HL-60/S4 treated with phorbol 12-myristate 13-acetate at 8.2 ng/mL for 4 days and 3 days (cell line): ENCODE results near the gene TWNK.

Experiments
- in situ Hi-C: fragments of 300-500 bp; cut with MboI; formaldehyde crosslinking; loops from 2 replicates; pipeline ENCODE4 v1.15.0; 2022; ENCODE audit warnings: low sequenced_read_pairs

The TWNK gene

DNA sequence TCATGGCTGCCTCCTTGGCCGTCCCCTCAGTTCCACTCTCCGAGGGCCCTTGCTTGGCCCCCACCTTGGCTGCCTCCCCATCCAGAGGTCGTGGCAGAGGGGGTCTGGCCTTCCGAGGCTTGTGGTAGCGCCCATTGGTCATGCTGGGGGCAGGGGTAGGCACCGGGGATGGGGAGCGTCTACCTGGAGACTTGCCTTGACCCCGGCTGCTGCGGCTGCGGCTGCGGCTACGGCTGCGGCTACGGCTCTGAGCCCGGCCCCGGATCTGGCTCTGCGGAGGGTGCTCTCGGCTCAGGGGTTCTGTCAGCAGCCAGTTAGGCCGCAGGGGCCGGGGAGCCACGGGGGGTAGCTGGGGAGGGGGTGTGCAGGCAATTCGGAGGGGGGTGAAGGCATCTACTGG lies 23.0 kb downstream of the TWNK start:
- in situ Hi-C loops, result no loop called here

- in situ Hi-C loops, result no loop called here
These were observed 24.4 kb downstream of the TWNK start for GRCh38 chr10:101011517-101012423.

- in situ Hi-C loops, result no loop called here
These were observed 25.4 kb downstream of the TWNK start for GRCh38 chr10:101012525-101013364.

DNA sequence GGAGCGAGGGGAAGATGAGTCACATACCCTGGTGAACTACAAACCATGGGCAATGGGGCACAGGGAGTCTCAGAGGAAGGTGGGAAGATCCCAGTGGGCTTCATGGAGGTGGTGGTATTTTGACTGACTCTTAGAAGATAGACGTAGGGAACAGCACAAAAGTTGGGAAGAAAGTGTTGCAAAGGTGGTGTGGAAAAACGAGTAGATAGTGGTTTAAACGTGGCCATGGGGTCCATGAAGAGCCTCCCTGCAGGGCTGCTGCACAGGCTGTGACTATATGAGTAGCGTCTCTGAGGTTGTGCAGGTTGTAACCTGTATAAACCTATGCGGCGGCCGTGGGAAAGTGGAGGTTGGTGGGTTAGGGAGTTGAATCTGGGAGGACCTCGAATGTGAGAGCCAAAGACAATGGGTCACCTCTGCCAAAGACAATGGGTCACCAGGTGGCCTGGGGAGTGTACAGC lies 26.1 kb downstream of the TWNK start:
- in situ Hi-C loops, result no loop called here

GRCh38 chr10:101014230-101014884 lies 27.0 kb downstream of the TWNK start:
- in situ Hi-C loops, result no loop called here

DNA sequence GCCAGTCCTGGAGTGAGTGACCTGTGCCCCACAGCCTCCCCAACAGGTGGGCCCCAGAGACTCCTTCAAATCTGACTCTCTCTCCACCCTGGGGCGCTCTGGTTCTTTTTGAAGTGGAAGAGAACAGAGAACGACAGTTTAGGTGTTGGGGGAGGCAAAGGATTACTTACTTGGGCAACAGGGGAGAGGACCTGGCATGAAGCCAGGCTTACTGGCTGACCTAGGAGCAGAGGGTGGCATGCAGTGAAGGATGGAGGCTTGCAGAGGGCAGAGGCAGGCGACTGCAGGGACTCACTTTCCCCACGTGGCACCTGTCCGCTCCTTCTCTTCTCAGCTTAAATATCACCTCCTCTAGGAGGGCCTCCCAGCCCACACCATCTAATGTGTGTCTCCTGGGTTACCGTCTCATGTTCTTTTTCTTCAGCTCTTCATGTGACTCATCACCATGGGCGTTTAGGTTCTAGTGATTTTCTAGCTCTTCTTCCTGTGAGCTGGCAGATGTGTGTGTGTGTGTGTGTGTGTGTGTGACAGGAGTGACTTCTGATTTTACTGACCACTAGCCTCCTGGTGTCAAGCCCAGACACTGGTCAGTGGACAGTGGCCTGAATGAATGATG lies 27.7 kb downstream of the TWNK start:
- in situ Hi-C loops, result no loop called here

DNA sequence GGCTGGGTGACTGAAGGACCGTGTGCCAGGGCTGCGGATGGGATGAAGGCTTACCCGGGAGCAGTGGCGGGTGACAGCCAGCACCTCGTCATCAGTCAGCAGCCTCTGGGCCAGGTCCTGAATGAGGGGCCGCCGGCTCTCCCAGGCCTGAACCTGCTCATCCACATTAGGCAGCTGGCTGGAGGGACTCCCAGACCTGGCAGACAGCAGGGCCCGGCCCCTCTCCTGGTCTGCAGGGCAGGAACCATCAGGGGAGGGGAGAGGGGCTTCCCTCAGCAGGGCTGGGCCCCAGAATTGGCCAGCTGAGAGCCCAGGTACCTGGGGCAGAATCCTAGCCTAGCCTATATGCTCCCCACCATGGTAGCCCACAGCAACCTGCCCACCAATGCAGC lies 28.2 kb downstream of the TWNK start:
- in situ Hi-C loops, result no loop called here

DNA sequence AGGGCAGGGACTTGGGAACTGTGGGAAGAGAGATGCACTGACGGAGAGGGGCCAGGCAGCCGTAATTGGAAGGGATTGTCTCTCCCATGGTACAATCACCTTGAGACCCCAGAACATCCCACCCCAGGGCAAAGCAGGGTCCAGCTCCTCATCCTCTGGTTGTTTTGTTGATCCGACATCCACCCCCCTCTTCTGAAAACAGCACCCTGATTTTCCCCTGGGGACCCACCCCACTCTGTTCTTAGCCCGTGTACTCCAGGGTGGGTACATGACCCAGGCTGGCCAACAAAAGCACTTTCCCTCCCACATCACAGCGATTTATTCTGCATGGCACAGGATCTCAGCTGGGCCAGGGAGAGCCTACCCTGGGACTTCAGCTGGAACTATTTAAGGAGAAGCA lies 29.5 kb downstream of the TWNK start:
- in situ Hi-C loops, result no loop called here

- in situ Hi-C loops, result no loop called here
These were observed 30.8 kb downstream of the TWNK start for GRCh38 chr10:101018118-101018599.

DNA sequence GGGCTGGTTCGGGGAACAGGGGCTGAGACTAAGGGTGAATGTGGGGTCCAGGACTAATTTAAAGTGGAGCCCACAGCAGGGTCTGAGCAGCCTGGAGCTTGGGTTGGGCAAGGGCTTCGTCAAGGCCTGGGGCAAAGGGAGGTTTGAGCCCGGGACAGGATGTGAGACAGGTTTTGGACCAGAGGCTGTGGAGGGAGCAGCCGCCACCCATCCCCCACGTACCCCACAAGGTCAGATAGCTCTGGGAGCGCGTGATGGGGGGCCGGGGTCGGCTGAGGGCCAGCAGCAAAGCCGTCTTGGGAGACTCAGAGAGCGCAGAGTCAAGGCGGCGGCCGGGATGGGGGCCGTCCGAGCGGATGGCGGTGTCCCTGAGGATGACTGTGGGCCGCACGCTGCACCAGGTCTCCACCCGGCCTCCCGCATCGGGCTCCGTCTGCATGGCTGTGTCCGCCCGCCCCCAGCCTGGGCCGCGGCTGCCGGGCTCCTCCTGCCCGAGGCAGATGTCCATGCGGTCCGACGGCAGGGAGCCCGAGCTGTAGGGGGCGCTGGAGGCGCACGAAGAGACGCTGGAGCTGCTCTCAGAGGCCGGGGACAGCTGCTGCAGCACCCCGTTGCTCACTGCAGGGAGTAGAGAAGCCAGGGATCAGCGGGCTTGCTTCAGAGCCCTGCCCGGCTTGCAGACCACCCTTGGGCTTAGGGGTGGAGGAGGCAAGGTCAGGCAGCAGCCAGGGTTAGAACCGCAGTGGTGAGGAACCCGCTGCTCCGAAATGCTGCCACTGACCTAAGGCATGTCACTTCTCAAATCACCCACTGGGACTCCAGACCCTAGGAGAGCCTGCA lies 31.5 kb downstream of the TWNK start:
- in situ Hi-C loops, result no loop called here

- in situ Hi-C loops, result no loop called here
These were observed 32.0 kb downstream of the TWNK start for GRCh38 chr10:101019440-101019703.

- in situ Hi-C loops, result no loop called here
These were observed 33.2 kb downstream of the TWNK start for GRCh38 chr10:101020427-101021075.

- in situ Hi-C loops, result no loop called here
These were observed 33.9 kb downstream of the TWNK start for GRCh38 chr10:101021239-101021638.

DNA sequence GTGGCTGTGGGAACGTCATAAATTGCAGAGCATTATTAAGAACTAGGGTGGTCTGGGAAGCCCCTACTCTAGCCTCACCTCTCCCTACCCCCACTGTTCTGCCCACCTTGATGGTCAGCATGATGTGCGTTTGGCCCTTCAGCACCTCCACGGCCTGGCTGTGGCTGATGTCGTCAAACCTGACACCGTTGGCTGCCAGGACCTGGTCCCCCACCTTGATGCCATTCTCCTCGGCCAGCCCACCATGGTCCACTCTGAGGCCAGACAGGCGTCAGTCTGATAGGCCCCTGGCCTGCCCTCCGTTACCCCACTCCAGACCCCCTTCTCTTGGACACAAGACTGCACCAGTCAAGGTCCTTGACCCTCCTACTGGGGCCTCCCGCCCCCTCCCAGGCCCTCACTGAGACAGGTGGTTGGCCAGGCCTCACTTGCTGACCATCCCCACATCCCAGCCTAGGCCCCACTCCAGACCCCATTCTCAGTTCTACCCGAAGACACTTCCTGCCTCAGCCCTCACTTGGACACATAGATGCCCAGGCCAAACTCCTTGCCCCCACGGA lies 34.4 kb downstream of the TWNK start:
- in situ Hi-C loops, result no loop called here

DNA sequence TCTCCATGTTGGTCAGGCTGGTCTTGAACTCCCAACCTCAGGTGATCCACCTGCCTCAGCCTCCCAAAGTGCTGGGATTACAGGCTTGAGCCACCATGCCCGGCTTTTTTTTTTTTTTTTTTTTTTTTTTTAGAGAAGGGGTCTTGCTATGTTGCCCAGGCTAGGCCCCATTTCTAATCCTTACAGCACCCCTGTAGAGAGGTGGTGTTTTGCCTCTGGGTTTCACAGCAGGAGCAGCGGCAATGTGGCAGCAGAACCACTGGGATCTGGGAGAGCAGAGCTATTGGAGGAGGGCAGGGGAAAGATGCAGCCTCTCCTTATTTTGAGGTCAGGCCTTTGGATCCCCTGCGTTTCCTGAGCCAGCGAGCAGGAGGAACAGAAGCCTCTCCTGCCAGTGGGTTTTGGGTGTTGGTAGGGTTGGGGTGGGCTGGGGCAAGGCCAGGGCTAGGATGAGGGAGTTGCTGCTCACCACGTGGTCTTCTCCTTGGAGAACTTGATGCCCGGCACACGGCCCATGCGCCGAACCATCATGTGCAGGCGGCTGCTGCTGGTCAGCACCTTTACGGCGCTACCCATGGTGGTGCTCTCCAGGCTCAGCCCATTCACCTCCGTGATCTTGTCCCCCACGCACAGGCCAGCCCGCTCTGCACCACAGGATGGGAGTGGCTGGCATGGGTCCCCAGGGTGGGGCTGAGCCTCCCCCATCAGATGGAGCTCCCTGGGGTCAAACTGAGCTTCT lies 35.8 kb downstream of the TWNK start:
- in situ Hi-C loops, result no loop called here

DNA sequence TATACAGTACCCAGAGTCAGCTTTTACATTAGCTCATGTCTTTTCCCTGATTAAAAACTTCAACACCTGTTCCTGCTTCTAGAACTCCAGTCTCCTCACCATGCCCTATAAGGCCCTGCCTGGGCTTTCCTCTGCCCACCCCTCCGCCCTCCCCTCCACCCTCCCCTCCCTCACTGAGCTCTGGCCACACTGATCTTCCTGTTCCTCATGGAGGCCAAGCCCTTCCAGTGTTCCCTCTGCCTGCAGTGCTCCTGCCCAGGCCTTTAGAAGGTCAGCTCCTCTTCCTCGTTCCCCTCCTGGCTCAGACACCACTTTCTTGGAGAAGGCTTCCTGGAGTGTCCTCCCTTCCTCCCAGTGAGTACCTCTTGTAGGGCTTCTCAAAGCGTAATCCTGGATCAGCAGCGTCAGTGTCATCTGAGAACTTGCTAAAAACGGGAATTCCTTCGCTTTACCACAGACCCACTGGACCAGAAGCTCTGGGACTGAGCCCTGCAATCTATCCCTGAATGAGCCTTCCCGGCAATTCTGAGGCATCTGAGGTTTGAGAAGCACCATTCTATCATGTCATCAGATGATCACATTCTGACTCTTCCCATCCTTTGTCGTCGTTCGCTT lies 39.9 kb downstream of the TWNK start:
- in situ Hi-C loops, result no loop called here

DNA sequence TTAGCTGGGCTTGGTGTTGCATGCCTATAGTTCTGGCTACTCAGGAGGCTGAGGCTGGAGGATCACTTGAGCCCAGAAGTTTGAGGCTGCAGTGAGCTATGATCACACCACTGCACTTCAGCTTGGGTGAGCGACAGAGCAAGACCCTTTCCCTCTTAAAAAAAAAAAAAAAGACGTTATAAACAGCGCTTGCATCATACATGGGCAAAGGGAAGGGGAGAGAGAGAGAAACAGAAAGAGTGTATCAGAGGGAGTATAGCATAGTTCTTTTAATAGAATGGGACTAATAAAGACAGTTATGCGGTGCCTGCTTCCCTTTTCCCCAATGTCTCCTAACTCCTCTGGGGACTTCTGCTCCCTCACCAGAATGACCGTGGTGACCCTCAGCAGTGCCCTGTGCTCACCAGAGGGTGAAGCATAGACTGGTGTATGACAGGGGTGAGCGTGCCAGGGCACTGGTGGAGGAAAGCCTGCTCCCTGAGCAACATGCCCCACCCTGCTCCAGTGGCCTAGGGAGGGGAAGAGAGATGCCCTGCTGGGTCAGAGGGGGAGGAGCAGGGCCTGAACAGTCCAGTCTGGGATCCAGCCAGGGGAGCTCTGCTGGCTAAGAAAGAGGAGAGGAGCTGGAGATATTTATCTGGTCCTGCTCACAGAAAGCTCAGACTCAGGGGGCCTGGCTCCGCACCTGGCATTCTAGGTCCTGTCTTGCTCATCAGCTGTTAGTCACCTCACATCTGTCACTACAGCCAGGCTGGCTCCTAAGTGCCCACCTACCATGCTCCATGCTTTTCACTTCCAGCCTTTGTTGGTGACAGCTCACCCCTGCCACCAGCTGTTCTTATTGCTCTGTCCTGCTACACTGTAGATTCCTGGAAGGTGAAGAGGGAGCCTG lies 41.3 kb downstream of the TWNK start:
- in situ Hi-C loops, result no loop called here
